ENCODE measurements around the gene HS3ST2. TPM values are rescaled to one million over a fixed set of nuclear protein-coding genes. Genes with fewer than 3 reads are reported as not detected.

HS3ST2 gene
- total RNA-seq, 4 donors from 2014 or later, result 0.87 to 3.0 (median 2.3) TPM

- 49 to 57% methylated on average over 6 of the region's 6 CpGs for WGBS, 2 donors
- H3K9me3 ChIP-seq, result no peaks in the 10 kb centered on the region
- no peaks in the 10 kb centered on the region for H3K27me3 ChIP-seq
- H3K36me3 ChIP-seq, result no peaks in the 10 kb centered on the region
- no peak for TF ChIP-seq CTCF (IDR thresholded peaks at IDR 0.05)
- TF ChIP-seq POLR2A (IDR thresholded peaks at IDR 0.05), result no peak
- no peak for TF ChIP-seq EP300 (IDR thresholded peaks at IDR 0.05)
- no peaks in the 10 kb centered on the region for H3K4me1 ChIP-seq
- no peak overlapping the region for H3K27ac ChIP-seq
- H3K4me3 ChIP-seq, result no peak overlapping the region
- DNase-seq (ENCODE audit: low spot score in 2 of 2), result no peak
Measured at GRCh38 chr16:22775220-22775922, 38.6 kb upstream of the HS3ST2 start.

GRCh38 chr16:22781480-22781879 is 32.5 kb upstream of the HS3ST2 start:
- WGBS, 2 donors, result 60 to 61% methylated on average over 8 of the region's 8 CpGs
- TF ChIP-seq EP300 (IDR thresholded peaks at IDR 0.05) (no peak), CTCF (IDR thresholded peaks at IDR 0.05) (no peak), POLR2A (IDR thresholded peaks at IDR 0.05) (no peak)
- H3K36me3 ChIP-seq, result no peaks in the 10 kb centered on the region

GRCh38 chr16:22782314-22782713 is 31.6 kb upstream of the HS3ST2 start:
- no peaks in the 10 kb centered on the region for H3K9me3 ChIP-seq
- TF ChIP-seq EP300 (IDR thresholded peaks at IDR 0.05), result peak in 1 of 2 donors; percentile 65
- TF ChIP-seq CTCF (IDR thresholded peaks at IDR 0.05), result no peak
- no peak overlapping the region for H3K4me3 ChIP-seq
- H3K4me1 ChIP-seq, result no peaks in the 10 kb centered on the region
- peak in 1 of 2 donors; percentile 35 for DNase-seq (ENCODE audit: low spot score in 2 of 2)
- 1 to 3% methylated on average over 4 of the region's 4 CpGs for WGBS, 2 donors
- H3K36me3 ChIP-seq, result no peaks in the 10 kb centered on the region
- no peaks in the 10 kb centered on the region for H3K27me3 ChIP-seq
- no peak overlapping the region for H3K27ac ChIP-seq

More at GRCh38 chr16:22781480-22781879, 32.5 kb upstream of the HS3ST2 start:
- no peaks in the 10 kb centered on the region for H3K9me3 ChIP-seq
- no peak for DNase-seq (ENCODE audit: low spot score in 2 of 2)
- H3K4me3 ChIP-seq, result no peak overlapping the region
- no peaks in the 10 kb centered on the region for H3K4me1 ChIP-seq
- H3K27me3 ChIP-seq, result no peaks in the 10 kb centered on the region
- no peak overlapping the region for H3K27ac ChIP-seq

- H3K27ac ChIP-seq, result no peak overlapping the region
- H3K36me3 ChIP-seq, result no peaks in the 10 kb centered on the region
- no peaks in the 10 kb centered on the region for H3K9me3 ChIP-seq
- no peak overlapping the region for H3K4me3 ChIP-seq
- no peaks in the 10 kb centered on the region for H3K27me3 ChIP-seq
- 70 to 77% methylated on average over 6 of the region's 6 CpGs for WGBS, 2 donors
- DNase-seq (ENCODE audit: low spot score in 2 of 2), result no peak
- TF ChIP-seq CTCF (IDR thresholded peaks at IDR 0.05) (no peak), EP300 (IDR thresholded peaks at IDR 0.05) (no peak), POLR2A (IDR thresholded peaks at IDR 0.05) (no peak)
- no peaks in the 10 kb centered on the region for H3K4me1 ChIP-seq
Measured at GRCh38 chr16:22784690-22785214, 29.2 kb upstream of the HS3ST2 start.

- Histone ChIP-seq H3K4me3 (no peak overlapping the region), H3K27ac (no peak overlapping the region), H3K9me3 (no peaks in the 10 kb centered on the region), H3K36me3 (no peaks in the 10 kb centered on the region), H3K27me3 (no peaks in the 10 kb centered on the region), H3K4me1 (no peaks in the 10 kb centered on the region)
- TF ChIP-seq POLR2A (IDR thresholded peaks at IDR 0.05) (no peak), CTCF (IDR thresholded peaks at IDR 0.05) (no peak), EP300 (IDR thresholded peaks at IDR 0.05) (no peak)
- DNase-seq (ENCODE audit: low spot score in 2 of 2), result no peak
- 78 to 82% methylated on average over 5 of the region's 5 CpGs for WGBS, 2 donors
Measured at GRCh38 chr16:22785552-22785951, 28.4 kb upstream of the HS3ST2 start.

All from tibial nerve (tissue), 4 donors.